GM21723 (cell line): ENCODE data around the gene EVPLL.
"Not testable (repeated sequence)": the region's sequence is repeated elsewhere in the genome, so short reads cannot be mapped to it uniquely, and the experiment has no call there.

Experiments
- ATAC-seq: cut with Tn5 transposase; IDR thresholded peaks from one replicate; pipeline ENCODE4 v1.9.1; 2021; ENCODE audit warnings: mild to moderate bottlenecking, moderate library complexity; ENCODE audit not compliant: unreplicated experiment

The EVPLL gene

GRCh38 chr17:18378614-18379013 lies 1.0 kb downstream of the EVPLL start:
- ATAC-seq = not testable (repeated sequence)

GRCh38 chr17:18379246-18380146 lies 1.9 kb downstream of the EVPLL start:
- ATAC-seq = no peak

GRCh38 chr17:18380471-18381157 lies 3.0 kb downstream of the EVPLL start:
- no peak for ATAC-seq

- no peak for ATAC-seq
Observed at GRCh38 chr17:18381158-18381952, 3.8 kb downstream of the EVPLL start.

- no peak for ATAC-seq
Observed at GRCh38 chr17:18381953-18382245, 4.3 kb downstream of the EVPLL start.

- ATAC-seq = no peak
Observed at GRCh38 chr17:18382441-18383078, 5.0 kb downstream of the EVPLL start.

- ATAC-seq = not testable (repeated sequence)
Observed at GRCh38 chr17:18383079-18383481, 5.5 kb downstream of the EVPLL start.

GRCh38 chr17:18384271-18384670 lies 6.7 kb downstream of the EVPLL start:
- not testable (repeated sequence) for ATAC-seq

- ATAC-seq = not testable (repeated sequence)
Observed at GRCh38 chr17:18387583-18387982, 10.0 kb downstream of the EVPLL start.

GRCh38 chr17:18388266-18388665 lies 10.7 kb downstream of the EVPLL start:
- not testable (repeated sequence) for ATAC-seq

GRCh38 chr17:18388728-18389127 lies 11.2 kb downstream of the EVPLL start:
- ATAC-seq = not testable (repeated sequence)

- not testable (repeated sequence) for ATAC-seq
Observed at GRCh38 chr17:18401872-18402590, 24.5 kb downstream of the EVPLL start.

- not testable (repeated sequence) for ATAC-seq
Observed at GRCh38 chr17:18403166-18403565, 25.6 kb downstream of the EVPLL start.

- peak; percentile 95 for ATAC-seq
Observed at GRCh38 chr17:18403604-18404003, 26.0 kb downstream of the EVPLL start.

GRCh38 chr17:18408906-18409305 lies 31.3 kb downstream of the EVPLL start:
- ATAC-seq = not testable (repeated sequence)

- not testable (repeated sequence) for ATAC-seq
Observed at GRCh38 chr17:18409321-18409720, 31.7 kb downstream of the EVPLL start.

GRCh38 chr17:18410736-18411135 lies 33.2 kb downstream of the EVPLL start:
- ATAC-seq = not testable (repeated sequence)

- not testable (repeated sequence) for ATAC-seq
Observed at GRCh38 chr17:18411377-18411864, 33.8 kb downstream of the EVPLL start.

- peak; percentile 82 for ATAC-seq
Observed at GRCh38 chr17:18412001-18412538, 34.5 kb downstream of the EVPLL start.

GRCh38 chr17:18421521-18421920 lies 43.9 kb downstream of the EVPLL start:
- not testable (repeated sequence) for ATAC-seq
